ENCODE data around the gene TM9SF4. TPM values are rescaled to one million over a fixed set of nuclear protein-coding genes. Genes with fewer than 3 reads are reported as not detected.

The TM9SF4 gene
- total RNA-seq, 5 donors from 2014 or later (not counting 1 experiment from before 2014, with no cell fraction given) = 32.6 to 42.3 (median 38.0) TPM

GRCh38 chr20:32068174-32068573 lies 41.3 kb upstream of the TM9SF4 start:
- H3K9me3 ChIP-seq = no peaks in the 10 kb centered on the region
- ChIA-PET POLR2A (no interaction called here), CTCF (no interaction called here)
- Mint-ChIP-seq H3K9me3 (no peaks in the 10 kb centered on the region), H3K36me3 (no peaks in the 10 kb centered on the region), H3K27ac (no peak overlapping the region), H3K4me1 (peaks cover 0 to 3% (median 0%) of the 10 kb centered on the region in 3 donors), H3K27me3 (peaks cover 14% of the 10 kb centered on the region in 2 donors), H3K4me3 (no peak overlapping the region)
- WGBS (ENCODE audit: insufficient coverage) = no CpG with 5 or more reads among the region's 2 CpGs
- DNase-seq (no peak), ATAC-seq (replicated peaks in 1 of 4) (no peak)
- no peaks in the 10 kb centered on the region for H3K4me1 ChIP-seq (ENCODE audit: control insufficient read depth in 1 of 2, extremely low read depth in 1 of 2, insufficient read depth in 2 of 2, low read length in 2 of 2)
- no peaks in the 10 kb centered on the region for H3K36me3 ChIP-seq (ENCODE audit: control insufficient read depth in 2 of 2, extremely low read depth in 1 of 2, insufficient read depth in 1 of 2, low read length in 1 of 2)
- H3K27me3 ChIP-seq (replicated peaks in 1 of 2; ENCODE audit: control insufficient read depth in 2 of 2, extremely low read depth in 1 of 2, insufficient read depth in 2 of 2, low read length in 1 of 2) = peaks cover 0 to 16% of the 10 kb centered on the region in 2 experiments
- H3K27ac ChIP-seq (ENCODE audit: low read length) = no peak overlapping the region
- no peak overlapping the region for H3K4me3 ChIP-seq (ENCODE audit: control insufficient read depth in 1 of 2, extremely low read depth in 1 of 2, low read length in 1 of 2)

GRCh38 chr20:32069711-32070110 lies 39.8 kb upstream of the TM9SF4 start:
- Histone ChIP-seq H3K4me1 (ENCODE audit: control insufficient read depth in 1 of 2, extremely low read depth in 1 of 2, insufficient read depth in 2 of 2, low read length in 2 of 2) (no peaks in the 10 kb centered on the region), H3K9me3 (no peaks in the 10 kb centered on the region), H3K27me3 (replicated peaks in 1 of 2; ENCODE audit: control insufficient read depth in 2 of 2, extremely low read depth in 1 of 2, insufficient read depth in 2 of 2, low read length in 1 of 2) (peaks cover 0 to 19% of the 10 kb centered on the region in 2 experiments), H3K4me3 (ENCODE audit: control insufficient read depth in 1 of 2, extremely low read depth in 1 of 2, low read length in 1 of 2) (no peak overlapping the region), H3K27ac (ENCODE audit: low read length) (no peak overlapping the region), H3K36me3 (ENCODE audit: control insufficient read depth in 2 of 2, extremely low read depth in 1 of 2, insufficient read depth in 1 of 2, low read length in 1 of 2) (no peaks in the 10 kb centered on the region)
- Mint-ChIP-seq H3K27me3 (peaks cover 16 to 18% of the 10 kb centered on the region in 2 donors), H3K9me3 (no peaks in the 10 kb centered on the region), H3K4me3 (no peak overlapping the region), H3K4me1 (peaks cover 0 to 3% (median 0%) of the 10 kb centered on the region in 3 donors), H3K36me3 (no peaks in the 10 kb centered on the region), H3K27ac (no peak overlapping the region)
- POLR2A ChIA-PET = no interaction called here
- CTCF ChIA-PET = no interaction called here
- ATAC-seq (replicated peaks in 1 of 4) (no peak), DNase-seq (no peak)

- Histone ChIP-seq H3K36me3 (ENCODE audit: control insufficient read depth in 2 of 2, extremely low read depth in 1 of 2, insufficient read depth in 1 of 2, low read length in 1 of 2) (no peaks in the 10 kb centered on the region), H3K9me3 (no peaks in the 10 kb centered on the region), H3K27me3 (replicated peaks in 1 of 2; ENCODE audit: control insufficient read depth in 2 of 2, extremely low read depth in 1 of 2, insufficient read depth in 2 of 2, low read length in 1 of 2) (peaks cover 0 to 23% of the 10 kb centered on the region in 2 experiments), H3K27ac (ENCODE audit: low read length) (no peak overlapping the region), H3K4me3 (ENCODE audit: control insufficient read depth in 1 of 2, extremely low read depth in 1 of 2, low read length in 1 of 2) (no peak overlapping the region), H3K4me1 (ENCODE audit: control insufficient read depth in 1 of 2, extremely low read depth in 1 of 2, insufficient read depth in 2 of 2, low read length in 2 of 2) (no peaks in the 10 kb centered on the region)
- peaks cover 18 to 20% of the 10 kb centered on the region in 2 donors for H3K27me3 Mint-ChIP-seq
- WGBS (ENCODE audit: insufficient coverage) = 89% methylated on average over 1 of the region's 1 CpG
- peak overlapping the region in 1 of 2 donors; percentile 26 for H3K27ac Mint-ChIP-seq
- DNase-seq = no peak
- CTCF ChIA-PET = no interaction called here
- POLR2A ChIA-PET = no interaction called here
- no peak overlapping the region for H3K4me3 Mint-ChIP-seq
- ATAC-seq (replicated peaks in 1 of 4) = no peak
- no peaks in the 10 kb centered on the region for H3K9me3 Mint-ChIP-seq
- H3K36me3 Mint-ChIP-seq = no peaks in the 10 kb centered on the region
- H3K4me1 Mint-ChIP-seq = peaks cover 0 to 3% (median 0%) of the 10 kb centered on the region in 3 donors
Measured at GRCh38 chr20:32070282-32070681, 39.2 kb upstream of the TM9SF4 start.

GRCh38 chr20:32070690-32071213 lies 38.8 kb upstream of the TM9SF4 start:
- DNase-seq (no peak), ATAC-seq (replicated peaks in 1 of 4) (no peak)
- Histone ChIP-seq H3K27me3 (replicated peaks in 1 of 2; ENCODE audit: control insufficient read depth in 2 of 2, extremely low read depth in 1 of 2, insufficient read depth in 2 of 2, low read length in 1 of 2) (peaks cover 0 to 23% of the 10 kb centered on the region in 2 experiments), H3K4me3 (ENCODE audit: control insufficient read depth in 1 of 2, extremely low read depth in 1 of 2, low read length in 1 of 2) (no peak overlapping the region), H3K4me1 (ENCODE audit: control insufficient read depth in 1 of 2, extremely low read depth in 1 of 2, insufficient read depth in 2 of 2, low read length in 2 of 2) (no peaks in the 10 kb centered on the region), H3K27ac (ENCODE audit: low read length) (no peak overlapping the region), H3K9me3 (no peaks in the 10 kb centered on the region), H3K36me3 (ENCODE audit: control insufficient read depth in 2 of 2, extremely low read depth in 1 of 2, insufficient read depth in 1 of 2, low read length in 1 of 2) (no peaks in the 10 kb centered on the region)
- no peak overlapping the region for H3K4me3 Mint-ChIP-seq
- H3K36me3 Mint-ChIP-seq = no peaks in the 10 kb centered on the region
- CTCF ChIA-PET = no interaction called here
- 17% methylated on average over 1 of the region's 4 CpGs for WGBS (ENCODE audit: insufficient coverage)
- POLR2A ChIA-PET = no interaction called here
- no peaks in the 10 kb centered on the region for H3K9me3 Mint-ChIP-seq
- no peak overlapping the region for H3K27ac Mint-ChIP-seq
- H3K4me1 Mint-ChIP-seq = peaks cover 0 to 3% (median 0%) of the 10 kb centered on the region in 3 donors
- H3K27me3 Mint-ChIP-seq = peaks cover 18 to 19% of the 10 kb centered on the region in 2 donors

GRCh38 chr20:32071395-32072167 lies 37.9 kb upstream of the TM9SF4 start:
- POLR2A ChIA-PET = no interaction called here
- H3K36me3 ChIP-seq (ENCODE audit: control insufficient read depth in 2 of 2, extremely low read depth in 1 of 2, insufficient read depth in 1 of 2, low read length in 1 of 2) = no peaks in the 10 kb centered on the region
- Mint-ChIP-seq H3K36me3 (no peaks in the 10 kb centered on the region), H3K27ac (no peak overlapping the region), H3K4me3 (no peak overlapping the region), H3K27me3 (peaks cover 19 to 21% of the 10 kb centered on the region in 2 donors), H3K4me1 (peaks cover 0 to 3% (median 0%) of the 10 kb centered on the region in 3 donors), H3K9me3 (no peaks in the 10 kb centered on the region)
- peaks cover 0 to 23% of the 10 kb centered on the region in 2 experiments for H3K27me3 ChIP-seq (replicated peaks in 1 of 2; ENCODE audit: control insufficient read depth in 2 of 2, extremely low read depth in 1 of 2, insufficient read depth in 2 of 2, low read length in 1 of 2)
- H3K4me3 ChIP-seq (ENCODE audit: control insufficient read depth in 1 of 2, extremely low read depth in 1 of 2, low read length in 1 of 2) = no peak overlapping the region
- ATAC-seq (replicated peaks in 1 of 4) = no peak
- H3K4me1 ChIP-seq (ENCODE audit: control insufficient read depth in 1 of 2, extremely low read depth in 1 of 2, insufficient read depth in 2 of 2, low read length in 2 of 2) = no peaks in the 10 kb centered on the region
- no peaks in the 10 kb centered on the region for H3K9me3 ChIP-seq
- CTCF ChIA-PET = no interaction called here
- 88% methylated on average over 10 of the region's 17 CpGs for WGBS (ENCODE audit: insufficient coverage)
- DNase-seq = no peak
- no peak overlapping the region for H3K27ac ChIP-seq (ENCODE audit: low read length)

GRCh38 chr20:32072168-32072750 lies 37.3 kb upstream of the TM9SF4 start:
- H3K4me3 ChIP-seq (ENCODE audit: control insufficient read depth in 1 of 2, extremely low read depth in 1 of 2, low read length in 1 of 2) = no peak overlapping the region
- 100% methylated on average over 1 of the region's 6 CpGs for WGBS (ENCODE audit: insufficient coverage)
- no peaks in the 10 kb centered on the region for H3K4me1 ChIP-seq (ENCODE audit: control insufficient read depth in 1 of 2, extremely low read depth in 1 of 2, insufficient read depth in 2 of 2, low read length in 2 of 2)
- CTCF ChIA-PET = interaction anchor here (0.6 kb wide), 2 partner anchors 18 to 1285 kb away, joined by 8 read pairs; no protein-coding TSS in a partner anchor
- Mint-ChIP-seq H3K4me3 (no peak overlapping the region), H3K27me3 (peaks cover 14 to 16% of the 10 kb centered on the region in 2 donors), H3K9me3 (no peaks in the 10 kb centered on the region), H3K27ac (no peak overlapping the region), H3K4me1 (peaks cover 0 to 3% (median 0%) of the 10 kb centered on the region in 3 donors), H3K36me3 (no peaks in the 10 kb centered on the region)
- H3K27ac ChIP-seq (ENCODE audit: low read length) = no peak overlapping the region
- DNase-seq (no peak), ATAC-seq (replicated peaks in 1 of 4) (no peak)
- no peaks in the 10 kb centered on the region for H3K9me3 ChIP-seq
- POLR2A ChIA-PET = interaction anchor here in 1 of 2 donors (0.6 kb wide), 1 partner anchor 20 kb away, joined by 5 read pairs; the partner anchor contains the start of gene HCK
- no peaks in the 10 kb centered on the region for H3K36me3 ChIP-seq (ENCODE audit: control insufficient read depth in 2 of 2, extremely low read depth in 1 of 2, insufficient read depth in 1 of 2, low read length in 1 of 2)
- peaks cover 0 to 23% of the 10 kb centered on the region in 2 experiments for H3K27me3 ChIP-seq (replicated peaks in 1 of 2; ENCODE audit: control insufficient read depth in 2 of 2, extremely low read depth in 1 of 2, insufficient read depth in 2 of 2, low read length in 1 of 2)
